ENCODE results near the gene SLC17A4.

GRCh38 chr6:25713824-25714223 lies 40.7 kb upstream of the SLC17A4 start:
- no peak for TF ChIP-seq FOXP4 (CRISPR knock-in tag; IDR thresholded peaks at IDR 0.05)
- TF ChIP-seq TAF1 (CRISPR knock-in tag; IDR thresholded peaks at IDR 0.05), result no peak
- TF ChIP-seq ZHX2 (IDR thresholded peaks at IDR 0.05; ENCODE audit: low read depth), result no peak
- no peak for TF ChIP-seq ZHX2 (CRISPR knock-in tag; IDR thresholded peaks at IDR 0.05; ENCODE audit: borderline replicate concordance)
- TF ChIP-seq ZNF780A (CRISPR knock-in tag; IDR thresholded peaks at IDR 0.05), result no peak
- no peak for TF ChIP-seq RAD51 (IDR thresholded peaks at IDR 0.05; ENCODE audit: borderline replicate concordance)
- TF ChIP-seq NFE2L1 (CRISPR knock-in tag; IDR thresholded peaks at IDR 0.05; ENCODE audit: borderline replicate concordance), result no peak
- no peak for TF ChIP-seq ZBTB46 (CRISPR knock-in tag; IDR thresholded peaks at IDR 0.05; ENCODE audit: borderline replicate concordance)
- no peak for TF ChIP-seq ELF4 (CRISPR knock-in tag; IDR thresholded peaks at IDR 0.05; ENCODE audit: borderline replicate concordance)
- TF ChIP-seq NFKB2 (CRISPR knock-in tag; IDR thresholded peaks at IDR 0.05; ENCODE audit: borderline replicate concordance), result no peak
- TF ChIP-seq CTCF (CRISPR knock-in tag; IDR thresholded peaks at IDR 0.05), result no peak

All from HepG2 (cell line).